HEK293 (cell line): ENCODE data around the gene FFAR1.

Experiments
- CTCF ChIA-PET: fragments of 350-600 bp; formaldehyde crosslinking; extraction: SDS; loops from one replicate; lab custom pipeline; 2021; ENCODE audit warnings: antibody characterized with exemption; lab: Yijun Ruan, JAX
- POLR2A ChIA-PET: fragments of 300-600 bp; formaldehyde crosslinking; extraction: SDS; loops from one replicate; lab custom pipeline; 2020; ENCODE audit warnings: antibody characterized with exemption, inconsistent platforms; lab: Yijun Ruan, JAX
- H3K27ac ChIP-seq: fragments of 200-500 bp; sonication (Bioruptor generic); 2 replicates; pipeline ENCODE4 v1.5.1; 2014; ENCODE audit warnings: low read depth, low read length, control low read depth, inconsistent platforms; ENCODE audit errors: extremely low read depth
- H3K36me3 ChIP-seq, 2 experiments: fragments of 200-500 bp in 1 of 2; sonication (Bioruptor generic) in 1 of 2; 1 replicate in 1 of 2; 2 replicates in 1 of 2; pipeline ENCODE4 v1.5.1; 2014 to 2017; ENCODE audit warnings: inconsistent platforms in 2 of 2, low read length in 2 of 2; ENCODE audit not compliant: control insufficient read depth in 2 of 2, insufficient read depth in 1 of 2
- H3K4me1 ChIP-seq: fragments of 200-500 bp; sonication (Bioruptor generic); 2 replicates; pipeline ENCODE4 v1.5.1; 2014; ENCODE audit warnings: mild to moderate bottlenecking, low read length, inconsistent platforms; ENCODE audit not compliant: control insufficient read depth, insufficient read depth
- H3K4me3 ChIP-seq: 2 replicates; pipeline ENCODE4 v1.5.1; 2011; ENCODE audit warnings: low read depth, mild to moderate bottlenecking, control low read depth, low read length, moderate library complexity
- H3K9me3 ChIP-seq: fragments of 200-500 bp; sonication (Bioruptor generic); 2 replicates; pipeline ENCODE4 v1.5.1; 2014; ENCODE audit warnings: low read depth, low read length, inconsistent platforms; ENCODE audit not compliant: control insufficient read depth, insufficient read depth
- HOXD13 ChIP-seq: sonication (generic); formaldehyde crosslinking; IDR thresholded peaks from 2 replicates; pipeline ENCODE4 v1.8.0; 2022; ENCODE audit warnings: missing genetic modification reagents, borderline replicate concordance
- KLF8 ChIP-seq: fragments of 450-650 bp; formaldehyde crosslinking; IDR thresholded peaks from 2 replicates; pipeline ENCODE4 v1.5.1; 2016; ENCODE audit warnings: missing biosample characterization, missing genetic modification characterization
- PRDM2 ChIP-seq: fragments of 450-650 bp; formaldehyde crosslinking; IDR thresholded peaks from 2 replicates; pipeline ENCODE4 v1.5.1; 2016; ENCODE audit warnings: missing biosample characterization, missing genetic modification characterization, borderline replicate concordance
- SETDB1 ChIP-seq: IDR thresholded peaks from one replicate; pipeline ENCODE4 v1.6.1; 2017; ENCODE audit warnings: mild to moderate bottlenecking, low read length, moderate library complexity, mixed read lengths; ENCODE audit not compliant: insufficient read length
- TSHZ1 ChIP-seq: fragments of 450-650 bp; formaldehyde crosslinking; IDR thresholded peaks from 2 replicates; pipeline ENCODE4 v1.5.1; 2016; ENCODE audit warnings: missing biosample characterization, missing genetic modification characterization, borderline replicate concordance
- ZNF112 ChIP-seq: fragments of 450-650 bp; formaldehyde crosslinking; IDR thresholded peaks from 2 replicates; pipeline ENCODE4 v1.5.0; 2017; ENCODE audit warnings: missing biosample characterization, missing genetic modification characterization
- ZNF155 ChIP-seq: fragments of 450-650 bp; formaldehyde crosslinking; IDR thresholded peaks from 2 replicates; pipeline ENCODE4 v1.5.1; 2016; ENCODE audit warnings: missing biosample characterization, missing genetic modification characterization
- ZNF19 ChIP-seq: fragments of 450-650 bp; formaldehyde crosslinking; IDR thresholded peaks from 2 replicates; pipeline ENCODE4; 2016; ENCODE audit warnings: missing biosample characterization, missing genetic modification characterization, low read depth
- ZNF398 ChIP-seq: fragments of 450-650 bp; formaldehyde crosslinking; IDR thresholded peaks from 2 replicates; pipeline ENCODE4 v1.5.1; 2017; ENCODE audit warnings: missing biosample characterization, missing genetic modification characterization
- ZNF404 ChIP-seq: fragments of 450-650 bp; formaldehyde crosslinking; IDR thresholded peaks from 2 replicates; pipeline ENCODE4 v1.5.1; 2017; ENCODE audit warnings: missing biosample characterization, missing genetic modification characterization
- ZNF433 ChIP-seq: fragments of 450-650 bp; formaldehyde crosslinking; IDR thresholded peaks from 2 replicates; pipeline ENCODE4 v1.5.1; 2016; ENCODE audit warnings: missing biosample characterization, missing genetic modification characterization, low read depth
- ZNF501 ChIP-seq: fragments of 450-650 bp; formaldehyde crosslinking; IDR thresholded peaks from 2 replicates; pipeline ENCODE4 v1.5.1; 2016; ENCODE audit warnings: missing biosample characterization, missing genetic modification characterization
- ZNF514 ChIP-seq: fragments of 450-650 bp; formaldehyde crosslinking; IDR thresholded peaks from 2 replicates; pipeline ENCODE4 v1.5.1; 2016; ENCODE audit warnings: missing biosample characterization, missing genetic modification characterization
- TF ChIP-seq, protein P1 (sequence below): fragments of 450-650 bp; IDR thresholded peaks from 2 replicates; pipeline ENCODE4 v1.5.1; 2018; ENCODE audit warnings: missing biosample characterization, missing genetic modification characterization

The FFAR1 gene

DNA sequence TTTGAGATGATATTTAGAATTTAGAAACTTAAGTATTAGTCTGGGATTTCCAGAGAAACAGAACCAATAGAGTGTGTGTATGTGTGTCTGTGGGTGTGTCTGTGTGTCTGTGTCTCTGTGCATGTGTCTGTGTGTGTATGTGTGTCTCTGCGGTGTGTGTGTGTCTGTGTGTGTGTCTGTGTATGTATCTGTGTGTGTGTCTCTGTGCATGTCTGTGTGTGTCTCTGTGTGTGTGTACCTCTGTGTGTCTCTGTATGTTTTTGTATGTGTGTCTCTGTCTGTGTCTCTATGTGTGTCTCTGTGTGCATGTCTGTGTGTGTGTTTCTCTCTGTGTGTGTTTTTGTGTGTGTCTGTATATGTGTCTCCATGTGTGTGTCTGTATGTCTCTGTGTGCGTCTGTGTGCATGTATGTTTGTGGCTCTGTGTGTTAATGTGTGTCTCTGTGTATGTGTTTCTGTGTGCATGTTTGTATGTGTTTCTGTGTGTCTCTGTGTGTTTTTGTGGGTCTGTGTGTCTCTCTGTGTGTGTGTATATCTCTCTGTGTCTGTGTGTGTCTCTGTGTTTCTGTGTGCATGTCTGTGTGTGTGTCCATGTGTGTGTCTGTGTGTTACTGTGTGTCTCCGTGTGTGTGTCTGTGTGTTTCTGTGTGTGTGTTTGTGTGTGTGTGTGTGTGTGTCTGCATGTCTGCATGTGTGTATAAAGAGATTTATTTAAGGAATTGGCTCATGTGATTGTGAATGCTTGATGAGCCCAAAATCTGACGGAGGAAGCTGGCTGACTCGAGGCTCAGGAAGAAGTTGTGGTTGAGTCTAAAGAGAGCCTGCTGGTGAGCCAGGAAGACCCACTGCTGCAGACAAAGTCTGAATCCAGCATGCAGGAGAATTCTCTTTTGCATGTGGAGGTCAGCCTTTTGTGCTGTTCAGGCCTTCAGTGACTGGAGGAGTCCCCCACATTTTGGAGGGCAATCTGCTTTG lies 45.3 kb downstream of the FFAR1 start (continued):
- TF ChIP-seq ZNF398 (tag by site-specific recombination) (0 out of 2 replicates have a peak, but pooled peaks have one; percentile 13), KLF8 (tag by site-specific recombination) (no peak)

- POLR2A ChIA-PET, result interaction anchor here (0.7 kb wide), 2 partner anchors 11 kb away, joined by 3 read pairs; no protein-coding TSS in a partner anchor
- no peak overlapping the region for H3K4me3 ChIP-seq
- H3K36me3 ChIP-seq, result peaks cover 0 to 3% of the 10 kb centered on the region in 2 experiments; a peak in 1 of 3 replicates
- CTCF ChIA-PET, result interaction anchor here (0.6 to 1.3 kb wide), 6 partner anchors 35 to 266 kb away, joined by 3 to 4 read pairs (median 3); no protein-coding TSS in a partner anchor
- peaks cover 2% of the 10 kb centered on the region; the same call in 1 of the 2 replicates for H3K9me3 ChIP-seq
- no peak overlapping the region for H3K27ac ChIP-seq
- H3K4me1 ChIP-seq, result no peaks in the 10 kb centered on the region
- TF ChIP-seq ZNF514 (tag by site-specific recombination), result no peak
- no peak for TF ChIP-seq ZNF19
- TF ChIP-seq PRDM2 (tag by site-specific recombination), result no peak
- TF ChIP-seq ZNF155, result no peak
- no peak for TF ChIP-seq ZNF501 (tag by site-specific recombination)
- no peak for TF ChIP-seq ZNF112 (tag by site-specific recombination)
- peak; percentile 35 for TF ChIP-seq SETDB1
- no peak for TF ChIP-seq ZNF404 (tag by site-specific recombination)
These were observed 47.9 kb downstream of the FFAR1 start for GRCh38 chr19:35395382-35396199.

GRCh38 chr19:35396240-35396885 lies 48.7 kb downstream of the FFAR1 start:
- POLR2A ChIA-PET, result no interaction called here

More at GRCh38 chr19:35396240-35396885, 48.7 kb downstream of the FFAR1 start:
- Histone ChIP-seq H3K36me3 (peaks cover 0 to 3% of the 10 kb centered on the region in 2 experiments; a peak in 1 of 3 replicates), H3K4me1 (no peaks in the 10 kb centered on the region), H3K27ac (no peak overlapping the region), H3K9me3 (peaks cover 2% of the 10 kb centered on the region; the same call in 1 of the 2 replicates), H3K4me3 (no peak overlapping the region)
- CTCF ChIA-PET, result interaction anchor here (0.6 to 0.7 kb wide), 3 partner anchors 34 to 265 kb away, joined by 3 read pairs; no protein-coding TSS in a partner anchor
- no peak for TF ChIP-seq TSHZ1
- TF ChIP-seq, protein P1, sequence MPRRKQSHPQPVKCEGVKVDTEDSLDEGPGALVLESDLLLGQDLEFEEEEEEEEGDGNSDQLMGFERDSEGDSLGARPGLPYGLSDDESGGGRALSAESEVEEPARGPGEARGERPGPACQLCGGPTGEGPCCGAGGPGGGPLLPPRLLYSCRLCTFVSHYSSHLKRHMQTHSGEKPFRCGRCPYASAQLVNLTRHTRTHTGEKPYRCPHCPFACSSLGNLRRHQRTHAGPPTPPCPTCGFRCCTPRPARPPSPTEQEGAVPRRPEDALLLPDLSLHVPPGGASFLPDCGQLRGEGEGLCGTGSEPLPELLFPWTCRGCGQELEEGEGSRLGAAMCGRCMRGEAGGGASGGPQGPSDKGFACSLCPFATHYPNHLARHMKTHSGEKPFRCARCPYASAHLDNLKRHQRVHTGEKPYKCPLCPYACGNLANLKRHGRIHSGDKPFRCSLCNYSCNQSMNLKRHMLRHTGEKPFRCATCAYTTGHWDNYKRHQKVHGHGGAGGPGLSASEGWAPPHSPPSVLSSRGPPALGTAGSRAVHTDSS (tag by site-specific recombination), result no peak
- no peak for TF ChIP-seq HOXD13 (CRISPR knock-in tag)
- TF ChIP-seq ZNF433 (tag by site-specific recombination), result no peak
